ENCODE measurements around the gene NOTO.

NOTO gene

GRCh38 chr2:73210696-73211095 is 8.3 kb downstream of the NOTO start:
- ChIA-PET POLR2A (no interaction called here), CTCF (interaction anchor here (1.1 to 8.6 kb wide), 7 partner anchors 8 to 324 kb away, joined by 3 to 111 read pairs (median 6); partner anchors contain the start of genes NOTO and SPR)
- no peak overlapping the region for H3K4me3 ChIP-seq (ENCODE audit: low read depth, low read length)
- DNase-seq (ENCODE audit: low read depth, low spot score): no peak
- TF ChIP-seq CTCF (IDR thresholded peaks at IDR 0.05; ENCODE audit: insufficient read depth, low read length, missing control alignments): no peak

DNA sequence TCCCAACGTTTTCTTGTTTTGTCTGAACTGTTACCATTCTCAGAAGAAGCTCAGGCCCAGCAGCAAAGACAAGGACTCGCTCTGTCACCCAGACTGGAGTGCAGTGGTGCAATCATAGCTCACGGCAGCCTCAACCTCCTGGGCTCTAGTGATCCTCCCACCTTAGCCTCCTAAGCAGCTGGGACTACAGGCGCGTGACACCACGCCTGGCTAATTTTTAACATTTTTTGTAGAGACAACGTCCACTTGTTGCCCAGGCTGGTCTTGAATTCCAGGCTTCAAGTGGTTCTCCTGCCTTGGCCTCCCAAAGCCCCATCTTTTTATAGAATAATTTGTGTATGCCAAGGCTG is 9.7 kb downstream of the NOTO start:
- POLR2A ChIA-PET: interaction anchor here (1.0 kb wide), 1 partner anchor 22 kb away, joined by 8 read pairs; the partner anchor contains the start of gene CCT7
- no peak for TF ChIP-seq CTCF (IDR thresholded peaks at IDR 0.05; ENCODE audit: insufficient read depth, low read length, missing control alignments)
- DNase-seq (ENCODE audit: low read depth, low spot score): no peak
- no peak overlapping the region for H3K4me3 ChIP-seq (ENCODE audit: low read depth, low read length)
- CTCF ChIA-PET: interaction anchor here (0.7 to 8.6 kb wide), 42 partner anchors 8 to 1879 kb away, joined by 3 to 111 read pairs (median 5); partner anchors contain the start of genes CCT7, NOTO, PRADC1 and RAB11FIP5

GRCh38 chr2:73212448-73213176 is 10.2 kb downstream of the NOTO start:
- TF ChIP-seq CTCF (IDR thresholded peaks at IDR 0.05; ENCODE audit: insufficient read depth, low read length, missing control alignments): peak; percentile 96
- POLR2A ChIA-PET: interaction anchor here (1.0 kb wide), 1 partner anchor 21 kb away, joined by 8 read pairs; the partner anchor contains the start of gene CCT7
- DNase-seq (ENCODE audit: low read depth, low spot score): peak; percentile 65
- CTCF ChIA-PET: interaction anchor here (0.7 to 8.6 kb wide), 53 partner anchors 8 to 1880 kb away, joined by 3 to 111 read pairs (median 5); partner anchors contain the start of genes CCT7, NOTO, PRADC1 and RAB11FIP5
- H3K4me3 ChIP-seq (ENCODE audit: low read depth, low read length): no peak overlapping the region

DNA sequence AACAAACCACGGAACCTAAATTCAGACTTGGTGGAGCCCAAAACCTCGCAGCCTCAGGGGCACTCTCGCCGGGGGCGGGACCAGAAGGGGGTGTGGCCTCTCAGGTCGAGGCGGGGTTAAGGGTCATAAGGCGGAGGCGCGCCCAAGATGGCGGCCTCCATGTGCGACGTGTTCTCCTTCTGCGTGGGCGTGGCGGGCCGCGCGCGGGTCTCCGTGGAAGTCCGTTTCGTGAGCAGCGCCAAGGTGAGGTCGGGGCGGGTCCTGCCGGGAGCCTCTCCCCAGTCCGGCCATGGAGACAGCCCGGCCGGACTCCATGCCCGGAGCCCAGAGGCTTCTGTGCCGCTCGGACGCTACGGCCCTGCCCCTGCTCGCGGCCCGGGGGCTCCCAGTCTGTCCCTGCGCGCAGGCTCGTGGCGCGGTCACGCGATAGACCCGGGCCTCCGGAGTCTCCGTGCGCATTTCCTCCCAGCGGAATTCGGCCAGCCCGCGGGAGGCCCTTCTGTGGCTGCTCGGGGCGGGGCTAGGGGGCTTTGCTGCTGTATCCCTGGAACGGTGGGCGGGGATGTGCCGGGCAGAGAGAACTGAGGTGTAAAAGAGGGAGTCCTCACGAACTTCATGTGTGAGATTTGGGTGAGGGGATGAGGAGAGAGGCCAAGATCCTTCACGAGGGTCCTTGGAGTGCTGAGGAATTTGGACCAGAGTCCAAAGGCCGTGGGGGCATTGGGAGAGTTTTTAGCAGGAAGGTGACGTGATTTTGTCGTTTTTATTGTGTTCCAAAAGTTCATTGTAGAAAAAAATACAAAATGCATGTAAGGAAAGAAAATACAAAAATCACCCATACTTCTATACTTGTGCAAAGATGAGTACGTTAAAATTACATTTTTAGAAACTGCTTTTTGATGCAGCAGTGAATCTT is 12.0 kb downstream of the NOTO start, which contains the start of gene SMYD5:
TSS of gene SMYD5 (plus strand) at position 126 of the 916 bp plus-strand sequence. CDS start at position 148, 22 bp downstream.
- peak within 1 kb of the TSS; percentile 78 for H3K4me3 ChIP-seq (ENCODE audit: low read depth, low read length)
- ChIA-PET CTCF (interaction anchor here (0.8 to 8.6 kb wide), 14 partner anchors 10 to 328 kb away, joined by 3 to 111 read pairs (median 8); partner anchors contain the start of genes CCT7 and PRADC1), POLR2A (interaction anchor here (1.0 kb wide), 1 partner anchor 19 kb away, joined by 4 read pairs; the partner anchor contains the start of genes CCT7 and PRADC1)
- TF ChIP-seq CTCF (IDR thresholded peaks at IDR 0.05; ENCODE audit: insufficient read depth, low read length, missing control alignments): no peak
- no peak for DNase-seq (ENCODE audit: low read depth, low spot score)

- ChIA-PET POLR2A (interaction anchor here (1.0 kb wide), 1 partner anchor 18 kb away, joined by 4 read pairs; the partner anchor contains the start of genes CCT7 and PRADC1), CTCF (interaction anchor here (0.8 to 2.0 kb wide), 6 partner anchors 9 to 327 kb away, joined by 3 to 9 read pairs (median 4); no protein-coding TSS in a partner anchor)
- no peak for DNase-seq (ENCODE audit: low read depth, low spot score)
- peak overlapping the region; percentile 78 for H3K4me3 ChIP-seq (ENCODE audit: low read depth, low read length)
- no peak for TF ChIP-seq CTCF (IDR thresholded peaks at IDR 0.05; ENCODE audit: insufficient read depth, low read length, missing control alignments)
These were observed 12.9 kb downstream of the NOTO start for GRCh38 chr2:73215254-73215653.
